ENCODE results near the gene LMAN1L. TPM values are rescaled to one million over a fixed set of nuclear protein-coding genes. Genes with fewer than 3 reads are reported as not detected.

LMAN1L gene
- polyA plus RNA-seq, 1 donor, result not detected

DNA sequence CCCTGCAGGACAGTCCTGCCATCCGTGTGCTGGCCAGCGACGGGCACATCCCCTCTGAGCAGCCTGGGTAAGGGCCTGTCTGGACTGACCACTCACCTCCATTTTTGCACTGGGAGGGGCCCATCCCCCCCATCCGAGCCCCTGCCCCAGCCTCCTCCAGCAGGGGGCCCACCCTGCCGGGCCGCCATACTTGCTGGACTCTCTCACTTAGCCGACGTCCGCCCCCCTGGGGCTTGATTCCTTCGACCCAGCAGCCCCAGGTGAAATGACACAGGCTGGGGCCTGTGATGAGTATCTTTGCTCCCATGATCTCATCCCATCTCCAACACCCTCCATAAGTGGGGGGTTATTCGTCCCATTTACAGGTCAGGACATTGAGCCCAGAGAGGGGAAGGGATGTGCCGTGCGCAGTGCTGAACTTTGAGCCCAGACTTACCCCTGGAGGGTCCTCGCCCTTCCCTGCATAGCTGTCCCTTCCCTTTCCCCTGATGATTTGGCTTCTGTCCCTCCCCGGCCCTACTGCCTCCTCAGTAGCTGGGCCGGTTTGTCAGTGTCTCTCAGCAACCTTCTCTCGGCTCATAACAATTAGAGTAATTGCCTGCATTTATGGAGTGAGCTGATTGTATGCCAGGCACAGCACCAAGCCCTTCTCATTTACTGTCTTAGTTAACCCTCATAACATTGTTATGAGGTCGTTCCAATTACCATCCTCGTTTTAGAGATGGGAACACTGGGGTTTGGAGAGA lies 4.2 kb downstream of the LMAN1L start:
- no peak for DNase-seq

DNA sequence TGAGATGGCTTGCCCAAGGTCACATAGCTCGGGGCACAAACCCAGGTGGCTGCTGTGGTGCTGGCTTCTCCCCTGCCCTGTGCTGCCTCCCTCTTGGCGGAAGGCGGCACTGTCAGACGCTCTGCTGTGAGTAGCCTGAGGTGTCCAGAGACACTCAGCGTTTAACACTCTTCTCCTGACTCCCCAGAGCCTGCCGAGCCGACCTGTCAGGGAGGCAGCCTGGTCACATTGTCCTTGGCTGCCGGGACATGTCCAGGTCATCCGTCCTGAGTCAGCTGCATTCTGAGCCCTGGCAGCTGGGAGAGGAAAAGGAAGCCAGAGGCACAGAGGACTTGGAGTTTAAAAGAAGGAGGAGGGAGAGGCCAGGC lies 4.7 kb downstream of the LMAN1L start:
- DNase-seq, result no peak

DNA sequence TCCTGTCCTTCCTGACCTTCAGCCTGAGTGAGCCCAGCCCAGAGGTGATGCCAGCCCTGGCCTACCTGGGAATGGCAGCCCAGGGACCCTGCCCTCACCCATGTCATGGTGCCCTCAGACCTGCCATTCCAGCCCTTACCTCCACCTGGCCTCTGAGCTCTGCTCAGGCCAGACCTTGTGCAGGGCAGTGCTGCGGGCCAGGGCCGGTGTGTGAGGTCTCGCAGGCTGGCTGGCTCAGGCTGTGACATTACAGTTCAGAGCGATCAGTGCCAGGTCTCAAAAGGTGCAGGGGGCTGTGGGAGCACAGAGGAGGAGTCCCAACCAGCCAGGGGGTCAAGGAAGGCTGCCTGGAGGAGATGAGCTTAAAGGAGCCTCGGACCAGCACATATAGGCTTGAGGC lies 7.4 kb downstream of the LMAN1L start:
- no peak for DNase-seq

DNA sequence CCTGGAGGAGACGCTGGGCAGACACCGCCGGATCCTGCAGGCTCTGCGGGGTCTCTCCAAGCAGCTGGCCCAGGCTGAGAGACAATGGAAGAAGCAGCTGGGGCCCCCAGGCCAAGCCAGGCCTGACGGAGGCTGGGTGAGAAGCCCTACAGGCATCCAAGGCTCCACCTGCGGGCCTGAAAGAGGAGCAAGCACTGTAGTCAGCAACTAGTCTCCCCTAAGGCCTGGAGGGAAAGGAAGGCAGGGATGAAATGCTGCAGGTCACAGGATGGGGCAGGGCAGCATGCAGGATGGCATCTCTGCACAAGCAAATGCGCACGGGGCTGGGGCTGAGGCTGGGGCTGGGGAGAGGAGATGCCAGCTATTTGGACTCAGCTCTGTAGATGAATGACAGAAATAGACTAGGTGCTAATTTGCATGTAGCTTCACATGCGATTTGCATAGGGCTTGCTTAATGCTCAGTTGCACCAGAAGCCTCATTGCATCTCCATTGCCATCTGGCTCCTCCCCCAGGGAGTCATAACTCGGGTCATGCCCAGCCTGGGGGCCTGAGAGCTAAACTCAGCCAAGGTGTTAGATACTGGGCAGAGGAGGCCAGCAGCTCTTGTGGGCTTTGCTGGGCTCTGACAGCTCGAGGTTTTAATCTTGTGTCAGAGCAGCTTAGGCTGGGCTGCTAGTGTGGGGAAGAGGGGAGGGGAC lies 8.6 kb downstream of the LMAN1L start:
- DNase-seq, result no peak

DNA sequence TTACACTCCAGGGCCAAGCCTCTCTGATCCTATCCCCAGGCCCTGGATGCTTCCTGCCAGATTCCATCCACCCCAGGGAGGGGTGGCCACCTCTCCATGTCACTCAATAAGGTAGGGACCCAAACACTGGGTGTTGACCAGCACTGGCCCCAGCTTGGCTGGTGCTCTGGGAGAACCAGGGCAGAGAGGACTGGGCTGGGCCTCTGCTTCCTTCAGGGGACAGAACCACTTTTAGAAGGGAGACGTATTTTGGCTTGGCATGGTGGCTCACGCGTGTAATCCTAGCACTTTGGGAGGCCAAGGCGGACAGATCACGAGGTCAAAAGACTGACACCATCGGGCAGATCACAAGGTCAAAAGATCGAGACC lies 9.1 kb downstream of the LMAN1L start:
- DNase-seq, result no peak

DNA sequence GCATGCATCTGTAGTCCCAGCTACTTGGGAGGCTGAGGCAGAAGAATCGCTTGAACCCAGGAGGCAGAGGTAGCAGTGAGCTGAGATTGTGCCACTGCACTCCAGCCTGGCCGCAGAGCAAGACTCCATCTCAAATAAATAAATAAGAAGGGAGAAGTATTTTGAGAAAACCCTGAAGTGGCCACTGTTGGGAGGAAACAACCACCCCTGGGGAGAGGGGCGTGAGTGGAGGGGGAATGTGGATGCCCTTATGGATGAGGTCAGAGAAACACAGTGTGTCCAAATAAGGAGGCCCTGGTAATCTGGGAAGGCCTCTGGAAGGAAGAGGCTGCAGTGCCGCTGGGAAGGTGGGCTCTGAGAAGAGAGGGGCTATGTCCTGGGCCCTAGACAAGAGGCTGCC lies 9.6 kb downstream of the LMAN1L start:
- no peak for DNase-seq

DNA sequence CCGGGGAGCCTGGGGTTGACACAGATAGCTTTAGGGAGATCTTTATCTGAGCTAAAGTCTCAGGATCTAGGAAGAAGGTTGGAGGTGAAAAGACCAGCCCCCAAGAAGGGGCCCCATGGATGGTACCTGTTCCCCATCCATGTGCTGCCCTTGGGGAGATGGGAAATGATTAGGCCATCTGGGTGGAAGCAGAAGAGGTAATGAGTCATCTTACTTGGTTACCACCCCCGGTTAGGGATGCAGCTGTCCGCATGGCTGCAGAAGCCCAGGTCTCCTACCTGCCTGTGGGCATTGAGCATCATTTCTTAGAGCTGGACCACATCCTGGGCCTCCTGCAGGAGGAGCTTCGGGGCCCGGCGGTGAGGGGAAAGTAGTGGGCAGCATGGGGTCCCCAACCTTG lies 10.7 kb downstream of the LMAN1L start:
- no peak for DNase-seq

DNA sequence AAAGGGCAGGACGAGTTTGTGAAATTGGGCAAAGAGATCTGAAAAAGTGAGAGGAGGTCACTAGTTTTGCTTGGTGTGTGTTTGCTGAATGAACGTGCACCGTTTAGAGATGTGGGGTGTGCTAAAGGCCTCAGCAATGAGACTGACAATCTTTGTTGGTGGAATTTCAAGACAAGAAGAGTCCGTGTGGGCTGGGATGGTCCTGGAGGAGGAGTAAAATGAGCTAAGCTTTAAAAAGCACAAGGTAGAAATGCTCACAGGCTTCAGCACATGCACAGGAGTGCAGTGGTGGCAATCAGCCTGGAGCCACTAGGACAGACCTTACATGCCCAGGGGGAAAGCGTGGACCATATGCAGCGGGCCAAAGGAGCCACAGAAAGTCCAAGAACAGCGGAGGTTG lies 12.3 kb downstream of the LMAN1L start:
- DNase-seq, result no peak

DNA sequence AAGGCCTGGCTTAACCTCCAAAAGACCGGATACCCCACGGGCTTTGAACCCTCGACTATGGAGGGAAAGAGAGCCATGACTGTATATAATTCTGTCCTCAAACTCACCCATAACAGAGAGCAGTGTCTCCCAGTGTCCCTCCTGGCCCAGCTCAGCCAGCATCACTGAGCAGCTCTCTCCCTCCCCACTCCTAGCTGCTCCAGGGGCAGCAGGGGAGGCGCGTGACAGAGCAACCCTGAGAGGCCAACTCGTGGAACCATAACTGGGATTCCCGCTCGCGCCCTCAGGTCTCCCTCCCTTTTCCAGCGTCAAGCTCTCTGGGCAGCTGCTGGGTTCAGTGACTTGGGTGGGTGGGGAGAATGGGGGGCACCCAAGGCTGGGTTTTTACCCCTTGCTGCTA lies 13.2 kb downstream of the LMAN1L start:
- DNase-seq, result no peak

DNA sequence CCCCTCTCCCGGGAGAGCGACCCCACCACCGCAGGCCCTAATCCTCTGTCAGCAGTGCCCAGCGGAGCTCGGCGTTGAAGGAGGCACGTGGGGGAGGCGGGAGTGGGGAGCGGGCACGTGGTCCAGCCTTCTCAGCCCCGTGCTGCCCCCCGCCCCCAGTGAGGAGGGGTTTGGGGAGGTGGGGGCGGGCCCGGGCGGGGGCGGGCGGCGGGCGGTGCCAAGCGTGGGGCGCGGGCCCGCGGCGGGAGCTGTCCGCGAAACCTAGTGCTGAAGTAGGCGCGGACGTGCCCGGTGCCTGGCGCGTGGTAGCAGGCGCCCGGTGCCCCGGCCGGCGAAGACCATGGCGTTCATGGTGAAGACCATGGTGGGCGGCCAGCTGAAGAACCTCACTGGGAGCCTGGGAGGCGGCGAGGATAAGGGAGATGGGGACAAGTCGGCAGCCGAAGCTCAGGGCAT lies 13.8 kb downstream of the LMAN1L start, which contains the start of gene CPLX3:
TSS of gene CPLX3 (plus strand) at position 264 of the 456 bp plus-strand sequence. CDS start at position 341, 77 bp downstream.
- DNase-seq, result peak; percentile 46

DNA sequence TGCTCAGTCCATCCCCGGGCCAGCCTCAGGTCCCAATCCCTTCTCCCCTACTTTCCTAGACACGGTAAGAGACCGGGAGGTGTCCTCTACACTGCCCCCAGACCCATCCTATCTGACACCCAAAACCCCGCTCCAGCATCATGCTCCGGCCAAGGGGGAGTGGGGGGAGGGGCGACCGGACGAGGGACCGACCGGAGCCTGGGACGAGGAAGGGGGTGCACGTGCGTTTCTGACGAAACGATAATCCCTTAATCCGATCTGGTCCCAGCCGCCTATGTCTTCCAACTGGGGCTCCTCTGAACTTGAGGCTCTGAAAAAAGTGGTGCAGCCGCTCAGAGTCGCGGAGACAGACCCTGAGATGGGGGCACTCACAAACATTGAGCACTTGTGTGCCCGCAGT lies 14.3 kb downstream of the LMAN1L start:
- DNase-seq, result no peak

DNA sequence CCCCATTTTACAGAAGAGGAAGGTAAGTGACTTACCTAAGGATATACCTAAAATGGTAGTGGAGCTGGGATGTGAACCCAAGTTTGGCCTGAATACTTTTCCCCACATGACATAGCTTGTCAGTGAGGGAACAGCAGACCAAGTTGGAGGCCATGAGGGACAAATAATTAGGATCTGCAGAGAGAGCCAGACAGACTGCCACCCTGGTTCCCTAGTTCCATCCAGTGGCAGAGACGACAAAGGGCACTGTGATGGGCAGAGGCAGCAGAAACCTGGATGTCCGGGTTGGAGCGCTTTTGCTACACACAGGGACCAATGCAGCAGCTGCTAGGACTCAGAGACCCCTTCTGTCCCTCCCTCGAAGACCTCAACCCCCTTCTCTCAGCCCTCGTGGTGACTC lies 15.0 kb downstream of the LMAN1L start:
- DNase-seq, result no peak

DNA sequence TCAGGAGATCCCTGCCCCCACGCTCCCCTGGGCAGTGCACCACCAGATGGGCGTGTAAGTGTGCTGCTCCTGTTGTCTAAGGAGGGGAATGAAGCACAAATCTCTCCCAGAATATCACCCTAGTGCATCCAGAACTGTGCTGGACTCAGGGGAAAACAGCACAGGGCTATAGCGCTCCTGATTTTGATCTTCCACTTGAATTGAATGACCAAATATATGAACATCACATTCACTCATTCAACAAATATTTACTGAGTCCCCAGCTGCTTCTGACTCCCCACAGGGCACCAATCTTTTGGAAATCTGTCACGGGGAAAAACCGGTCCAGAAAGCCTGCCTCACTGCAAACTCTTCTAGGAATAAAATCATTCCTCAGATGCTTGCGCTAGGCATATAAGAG lies 16.2 kb downstream of the LMAN1L start:
- DNase-seq, result no peak

DNA sequence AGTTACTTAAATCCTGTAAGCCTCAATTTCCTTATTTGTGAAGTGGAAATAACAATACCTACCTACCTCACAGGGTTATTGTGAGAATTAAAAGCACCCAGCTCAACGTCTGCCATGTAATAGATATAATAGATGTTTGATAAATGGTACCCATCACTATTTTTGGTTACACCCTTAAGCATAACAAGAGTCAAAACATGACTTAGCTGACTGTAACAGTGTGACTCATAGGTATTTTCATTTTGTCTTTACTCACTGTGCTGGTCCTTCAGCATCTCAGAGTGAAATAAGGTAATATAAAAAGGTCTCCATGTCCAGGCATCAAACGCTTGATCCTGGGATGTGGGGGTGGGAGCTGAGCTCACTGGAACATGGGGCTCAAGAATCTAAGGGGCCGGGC lies 16.9 kb downstream of the LMAN1L start:
- no peak for DNase-seq

DNA sequence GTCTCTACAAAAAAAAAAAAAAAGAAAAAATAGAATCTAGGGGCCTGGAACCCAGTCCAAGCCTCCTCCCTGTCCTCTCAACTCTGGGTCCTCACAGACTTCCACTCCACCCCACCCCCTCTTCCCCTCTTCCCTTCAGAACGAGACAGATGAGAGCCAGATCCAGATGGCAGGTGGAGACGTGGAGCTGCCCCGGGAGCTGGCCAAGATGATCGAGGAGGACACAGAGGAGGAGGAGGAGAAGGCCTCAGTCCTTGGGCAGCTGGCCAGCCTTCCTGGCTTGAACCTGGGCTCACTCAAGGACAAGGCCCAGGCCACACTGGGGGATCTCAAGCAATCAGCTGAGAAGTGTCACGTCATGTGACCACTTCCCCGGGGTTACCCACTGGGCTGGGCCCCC lies 17.4 kb downstream of the LMAN1L start:
- no peak for DNase-seq

DNA sequence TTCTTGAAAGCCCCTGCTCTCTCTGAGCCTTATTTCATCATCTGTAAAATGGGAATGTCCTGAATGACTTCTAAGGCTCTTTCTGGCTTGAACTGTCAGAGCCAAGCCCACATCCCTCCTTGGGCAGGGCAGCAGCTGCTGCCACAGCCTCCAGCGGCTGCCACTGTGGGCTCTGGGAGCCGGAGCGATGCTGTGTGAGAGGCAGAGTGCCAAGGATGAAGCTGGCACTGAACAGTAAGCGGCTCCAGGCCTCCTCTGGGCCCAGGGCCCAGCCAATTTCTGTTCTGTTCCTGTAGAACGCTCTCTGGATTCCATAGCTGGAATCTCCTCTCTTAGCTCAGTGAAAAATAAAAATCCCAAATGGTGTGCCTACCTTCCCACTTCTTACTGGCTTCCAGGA lies 18.2 kb downstream of the LMAN1L start:
- no peak for DNase-seq

DNA sequence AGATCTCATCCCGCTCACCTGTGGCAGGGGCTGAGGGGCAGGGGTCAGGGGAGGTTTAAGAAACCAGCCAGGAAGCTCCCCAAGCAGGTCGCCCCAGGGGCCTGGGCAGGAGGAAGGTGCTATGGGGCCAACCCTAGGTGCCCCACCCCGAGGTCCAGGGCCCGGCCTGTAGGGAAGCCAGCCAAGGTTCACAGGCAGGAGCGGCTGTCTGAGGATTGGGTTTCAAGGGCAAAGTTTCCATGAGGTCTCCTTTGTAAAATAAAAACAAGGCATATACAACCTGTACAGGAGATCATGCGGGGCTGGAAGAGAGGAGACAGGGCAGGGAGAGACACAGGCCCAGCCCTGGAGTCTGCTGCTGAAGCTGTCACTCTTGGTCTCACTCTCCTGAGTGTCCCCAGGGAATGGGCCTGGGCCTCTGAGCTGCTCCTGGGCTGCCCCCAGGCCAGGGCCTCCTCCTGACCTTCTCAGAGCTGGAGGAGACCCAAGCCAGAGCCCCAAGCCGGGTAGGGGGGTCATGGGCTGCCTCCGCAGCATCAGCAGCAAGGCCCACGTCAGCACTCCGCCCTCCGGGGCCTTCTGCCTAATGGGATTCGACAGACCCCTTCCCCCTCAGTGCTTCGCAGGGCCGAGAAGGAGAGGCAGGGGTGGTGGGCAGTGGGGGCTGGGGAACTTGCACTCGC lies 19.3 kb downstream of the LMAN1L start:
- no peak for DNase-seq

DNA sequence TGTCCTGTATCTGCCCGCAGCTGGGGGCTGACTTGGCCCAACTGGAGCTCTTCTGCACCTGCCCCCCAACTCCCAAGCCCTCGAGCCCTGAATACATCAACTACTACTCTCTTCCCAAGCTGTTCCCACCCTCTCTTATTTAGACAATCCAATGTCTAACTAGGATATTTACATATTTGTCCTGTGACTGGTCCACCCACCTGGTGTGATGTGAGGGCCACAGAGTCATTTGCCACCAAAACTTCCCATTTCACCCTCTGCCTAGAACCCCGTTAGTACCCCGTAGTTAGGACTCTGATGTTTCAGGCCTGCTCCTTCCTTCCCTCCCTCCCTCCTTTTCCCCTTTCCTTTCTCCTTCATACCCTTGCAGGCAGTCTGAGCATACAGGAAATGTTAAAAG lies 20.2 kb downstream of the LMAN1L start:
- DNase-seq, result no peak

DNA sequence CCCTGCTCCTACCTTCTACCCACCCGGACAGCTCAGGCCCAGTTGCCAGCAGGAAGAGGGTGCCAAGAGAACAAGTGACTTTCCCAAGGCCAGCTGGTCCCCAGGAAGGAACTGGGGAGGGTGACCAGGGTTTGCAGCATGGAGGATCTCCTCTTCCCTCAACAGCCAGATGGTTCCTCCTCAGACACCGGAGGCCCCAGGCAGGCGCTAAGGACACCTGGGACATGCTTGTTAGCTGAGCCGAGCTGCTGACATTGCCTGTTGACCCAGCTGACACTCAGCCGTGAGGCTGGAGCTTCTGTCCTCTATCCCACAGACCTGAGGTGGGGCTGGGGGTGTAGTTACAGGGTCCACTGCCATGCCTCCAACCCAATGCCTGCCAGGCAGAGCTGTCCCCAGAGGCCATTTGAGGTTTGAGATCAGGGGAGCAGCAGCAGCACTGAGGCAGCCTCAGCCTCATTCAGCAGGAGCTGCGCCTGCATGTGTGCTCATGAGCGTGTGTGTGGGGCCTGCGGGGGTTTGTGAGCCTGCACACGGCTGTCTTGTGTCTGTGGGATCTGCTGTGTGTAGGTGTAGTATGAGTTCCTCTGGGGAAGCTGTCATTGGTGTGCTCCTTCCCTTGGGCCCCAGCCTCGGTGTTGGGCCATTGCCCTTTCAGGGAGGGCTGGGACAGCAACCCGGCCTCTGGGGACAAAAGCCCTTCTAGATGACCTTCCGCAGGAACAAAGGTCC lies 20.9 kb downstream of the LMAN1L start:
- no peak for DNase-seq

DNA sequence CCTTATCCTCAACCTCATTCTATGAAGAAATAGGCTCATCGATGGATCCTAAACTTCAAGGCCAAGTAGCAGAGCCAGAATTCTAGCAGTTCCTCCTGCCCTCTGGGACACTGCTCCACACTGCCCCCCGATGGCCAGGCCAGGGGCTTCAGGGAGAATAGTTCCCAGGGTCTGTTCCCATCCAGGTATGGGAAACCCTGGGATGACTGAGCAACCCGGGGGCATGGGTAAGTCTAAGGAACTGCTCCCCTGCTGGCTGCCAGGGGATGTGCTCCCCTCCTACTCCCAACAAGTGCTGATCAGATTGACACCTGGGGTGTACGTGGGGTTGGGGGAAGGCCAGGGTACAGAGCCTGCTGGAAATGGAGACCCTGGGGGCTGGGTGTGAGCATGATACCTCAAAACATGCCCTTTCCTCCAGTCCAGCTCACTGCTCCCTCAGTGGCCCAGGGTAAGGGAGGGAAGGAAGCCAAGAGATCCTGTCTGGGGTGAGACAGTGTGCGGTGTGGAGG lies 22.7 kb downstream of the LMAN1L start:
- DNase-seq, result no peak

DNA sequence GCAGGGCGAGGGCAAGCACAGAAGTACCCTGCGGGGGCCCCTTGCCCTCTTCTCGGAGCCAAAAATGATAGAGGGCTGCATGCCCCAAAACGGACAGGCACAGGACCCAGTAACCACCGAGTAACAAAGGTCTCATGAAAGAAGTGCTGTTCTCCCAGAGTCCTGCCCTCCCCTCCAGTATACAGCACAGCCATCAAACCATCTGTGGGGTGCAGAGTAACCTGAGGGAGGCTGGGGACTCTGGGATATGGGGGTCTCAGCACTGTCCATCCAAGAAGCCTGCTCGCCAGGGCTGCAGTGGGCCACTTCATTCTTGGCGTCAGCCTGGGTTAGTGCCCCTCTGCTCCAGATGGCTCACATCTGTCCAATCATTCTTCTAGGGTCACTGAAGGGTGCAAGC lies 24.2 kb downstream of the LMAN1L start:
- DNase-seq, result no peak

DNA sequence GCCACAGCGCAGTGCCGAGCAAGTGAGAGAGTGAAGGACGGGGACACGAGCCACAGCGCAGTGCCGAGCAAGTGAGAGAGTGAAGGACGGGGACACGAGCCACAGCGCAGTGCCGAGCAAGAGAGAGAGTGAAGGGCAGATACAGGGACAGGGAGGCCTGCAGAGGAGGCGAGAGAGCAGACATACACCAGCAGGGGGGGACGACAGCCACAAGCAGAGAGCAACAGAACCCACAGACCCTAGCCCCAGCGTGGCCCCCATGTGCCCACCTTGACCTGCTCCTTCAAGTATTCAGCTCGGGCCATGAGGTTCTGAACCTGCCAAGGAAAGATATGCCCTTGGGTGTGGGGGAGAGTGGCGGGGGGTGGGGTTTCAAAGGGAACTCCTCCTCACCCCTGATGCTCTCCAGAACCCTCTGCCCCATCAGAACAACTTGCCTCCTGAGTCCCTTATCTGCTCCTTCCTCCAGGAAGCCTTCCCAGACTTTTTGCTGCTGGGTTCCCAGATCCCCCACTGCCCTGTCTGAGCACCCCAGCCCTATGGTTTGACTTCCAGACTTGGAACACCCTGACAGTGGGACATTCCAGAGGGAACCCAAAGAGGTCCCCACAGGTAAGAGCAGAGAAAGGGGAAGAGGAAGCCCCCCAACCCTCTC lies 25.0 kb downstream of the LMAN1L start:
- no peak for DNase-seq

Data from left kidney (tissue), 2 donors.